ENCODE data around the gene ERAP2.

DNA sequence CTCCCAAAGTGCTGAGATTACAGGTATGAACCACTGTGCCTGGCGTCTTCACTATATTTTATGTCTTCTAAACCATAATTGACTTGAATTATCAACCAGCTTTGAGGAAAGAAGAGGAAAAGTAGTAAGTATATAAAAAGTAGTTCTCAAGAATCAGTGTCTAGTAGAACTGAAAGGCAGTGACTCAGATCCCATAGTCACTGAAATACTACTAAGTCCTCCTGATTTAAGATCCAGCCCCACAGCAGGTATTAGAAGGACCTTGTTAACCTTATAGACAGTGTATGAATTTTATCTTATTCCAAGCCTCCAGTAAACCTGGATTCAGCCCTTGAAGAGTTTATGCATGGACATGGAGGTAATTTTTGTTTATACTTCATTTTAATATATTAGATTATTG lies 91.1 kb downstream of the ERAP2 start:
- TF ChIP-seq, protein P1, sequence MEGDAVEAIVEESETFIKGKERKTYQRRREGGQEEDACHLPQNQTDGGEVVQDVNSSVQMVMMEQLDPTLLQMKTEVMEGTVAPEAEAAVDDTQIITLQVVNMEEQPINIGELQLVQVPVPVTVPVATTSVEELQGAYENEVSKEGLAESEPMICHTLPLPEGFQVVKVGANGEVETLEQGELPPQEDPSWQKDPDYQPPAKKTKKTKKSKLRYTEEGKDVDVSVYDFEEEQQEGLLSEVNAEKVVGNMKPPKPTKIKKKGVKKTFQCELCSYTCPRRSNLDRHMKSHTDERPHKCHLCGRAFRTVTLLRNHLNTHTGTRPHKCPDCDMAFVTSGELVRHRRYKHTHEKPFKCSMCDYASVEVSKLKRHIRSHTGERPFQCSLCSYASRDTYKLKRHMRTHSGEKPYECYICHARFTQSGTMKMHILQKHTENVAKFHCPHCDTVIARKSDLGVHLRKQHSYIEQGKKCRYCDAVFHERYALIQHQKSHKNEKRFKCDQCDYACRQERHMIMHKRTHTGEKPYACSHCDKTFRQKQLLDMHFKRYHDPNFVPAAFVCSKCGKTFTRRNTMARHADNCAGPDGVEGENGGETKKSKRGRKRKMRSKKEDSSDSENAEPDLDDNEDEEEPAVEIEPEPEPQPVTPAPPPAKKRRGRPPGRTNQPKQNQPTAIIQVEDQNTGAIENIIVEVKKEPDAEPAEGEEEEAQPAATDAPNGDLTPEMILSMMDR (IDR thresholded peaks at IDR 0.05): no peak
- TF ChIP-seq POLR2A (IDR thresholded peaks at IDR 0.05) (no peak), EP300 (IDR thresholded peaks at IDR 0.05) (no peak), POLR2AphosphoS5 (IDR thresholded peaks at IDR 0.05) (no peak)
